IMR-90 (cell line): ENCODE data around the gene TIAM1. TPM values are rescaled to one million over a fixed set of nuclear protein-coding genes. Genes with fewer than 3 reads are reported as not detected.

Source experiments
- ATAC-seq: fragments of 200-7000 bp; cut with Tn5 transposase; 2 replicates; pipeline ENCODE4 v1.9.1; 2020; ENCODE audit warnings: low read depth, mild to moderate bottlenecking, moderate library complexity
- BruUV-seq: library from RNA; stranded (reverse); fragments of 400-500 nt; replicated peaks from 2 replicates; lab custom pipeline; 2021; lab: Mats Ljungman, UMichigan
- CTCF ChIA-PET: fragments of 300-600 bp; formaldehyde crosslinking; extraction: SDS; loops from one replicate; lab custom pipeline; 2021; ENCODE audit warnings: antibody characterized with exemption; lab: Yijun Ruan, JAX
- POLR2A ChIA-PET: fragments of 300-600 bp; sonication (Branson Sonifier 250); formaldehyde crosslinking; loops from one replicate; lab custom pipeline; 2022; ENCODE audit warnings: antibody characterized with exemption; ENCODE audit not compliant: unreplicated experiment; lab: Charles Lee
- DNase-seq: peaks from one replicate; pipeline ENCODE4 v3.0.0; 2013
- H2AFZ ChIP-seq: replicated peaks from 2 replicates; pipeline ENCODE3; 2013; ENCODE audit warnings: low read length, mild to moderate bottlenecking; ENCODE audit not compliant: poor library complexity
- H2AK5ac ChIP-seq: 2 replicates; pipeline ENCODE4 v1.6.1; 2013; ENCODE audit warnings: low read depth, low read length, inconsistent platforms
- H2AK9ac ChIP-seq: replicated peaks from 2 replicates; pipeline ENCODE3; 2013; ENCODE audit warnings: mild to moderate bottlenecking, low read depth, low read length, moderate library complexity; ENCODE audit not compliant: poor library complexity
- H2BK120ac ChIP-seq: 2 replicates; pipeline ENCODE4 v1.6.1; 2013; ENCODE audit warnings: low read depth, low read length, inconsistent platforms
- H2BK15ac ChIP-seq: 3 replicates; pipeline ENCODE4 v1.6.1; 2013; ENCODE audit warnings: low read depth, low read length, inconsistent platforms
- H2BK20ac ChIP-seq: 2 replicates; pipeline ENCODE4 v1.6.1; 2013; ENCODE audit warnings: low read depth, mild to moderate bottlenecking, inconsistent platforms, low read length, moderate library complexity
- H2BK5ac ChIP-seq: 2 replicates; pipeline ENCODE4 v1.6.1; 2013; ENCODE audit warnings: mild to moderate bottlenecking, low read depth, low read length, inconsistent platforms; ENCODE audit not compliant: poor library complexity, severe bottlenecking
- H3K14ac ChIP-seq: replicated peaks from 2 replicates; pipeline ENCODE4 v1.6.1; 2013; ENCODE audit warnings: low read depth, low read length, inconsistent platforms
- H3K18ac ChIP-seq: 2 replicates; pipeline ENCODE4 v1.6.1; 2013; ENCODE audit warnings: low read depth, low read length, control low read depth
- H3K23ac ChIP-seq: 2 replicates; pipeline ENCODE4 v1.6.1; 2013; ENCODE audit warnings: low read depth, low read length, inconsistent platforms
- H3K27ac ChIP-seq: 2 replicates; pipeline ENCODE4 v1.5.1; 2013; ENCODE audit warnings: mild to moderate bottlenecking, control low read depth, low read length; ENCODE audit not compliant: insufficient read depth
- H3K27me3 ChIP-seq: 2 replicates; pipeline ENCODE4 v1.6.1; 2013; ENCODE audit warnings: low read length; ENCODE audit not compliant: control insufficient read depth, insufficient read depth
- H3K36me3 ChIP-seq: 2 replicates; pipeline ENCODE4 v1.6.1; 2013; ENCODE audit warnings: low read length, mixed read lengths; ENCODE audit not compliant: control insufficient read depth, insufficient read depth
- H3K4ac ChIP-seq: 2 replicates; pipeline ENCODE4 v1.6.1; 2013; ENCODE audit warnings: low read depth, low read length, inconsistent platforms
- H3K4me1 ChIP-seq: 2 replicates; pipeline ENCODE4 v1.6.1; 2013; ENCODE audit warnings: low read length, mixed read lengths; ENCODE audit not compliant: control insufficient read depth, insufficient read depth
- H3K4me2 ChIP-seq: 2 replicates; pipeline ENCODE4 v1.6.1; 2013; ENCODE audit warnings: low read depth, mild to moderate bottlenecking, control low read depth, low read length, moderate library complexity
- H3K4me3 ChIP-seq: 2 replicates; pipeline ENCODE4 v1.5.1; 2013; ENCODE audit warnings: low read depth, mild to moderate bottlenecking, control low read depth, low read length, moderate library complexity; ENCODE audit not compliant: insufficient read depth
- H3K56ac ChIP-seq: 2 replicates; pipeline ENCODE4 v1.6.1; 2013; ENCODE audit warnings: low read length, inconsistent platforms; ENCODE audit not compliant: insufficient read depth; ENCODE audit errors: extremely low read depth
- H3K79me1 ChIP-seq, 2 experiments: 2 replicates each; pipeline ENCODE4 v1.6.1; 2013; ENCODE audit warnings: low read length in 2 of 2, inconsistent platforms in 1 of 2, low read depth in 1 of 2
- H3K9ac ChIP-seq: 2 replicates; pipeline ENCODE4 v1.6.1; 2013; ENCODE audit warnings: low read depth, low read length, control low read depth
- H3K9me1 ChIP-seq: 2 replicates; pipeline ENCODE4 v1.6.1; 2013; ENCODE audit warnings: low read length, inconsistent platforms; ENCODE audit not compliant: insufficient read depth
- H3K9me3 ChIP-seq: 2 replicates; pipeline ENCODE4 v1.6.1; 2013; ENCODE audit warnings: low read length; ENCODE audit not compliant: control insufficient read depth, insufficient read depth
- H4K20me1 ChIP-seq: 2 replicates; pipeline ENCODE4 v1.6.1; 2013; ENCODE audit warnings: low read length, inconsistent platforms; ENCODE audit not compliant: insufficient read depth
- H4K5ac ChIP-seq: 2 replicates; pipeline ENCODE4 v1.6.1; 2013; ENCODE audit warnings: mild to moderate bottlenecking, low read depth, low read length, control low read depth
- H4K8ac ChIP-seq, 2 experiments: 2 replicates each; pipeline ENCODE4 v1.6.1; 2013; ENCODE audit warnings: low read depth in 2 of 2, low read length in 2 of 2, control low read depth in 1 of 2, inconsistent platforms in 1 of 2
- H4K91ac ChIP-seq: 2 replicates; pipeline ENCODE4 v1.6.1; 2013; ENCODE audit warnings: low read depth, low read length, inconsistent platforms; ENCODE audit not compliant: insufficient read depth
- BHLHE40 ChIP-seq: fragments of 150-350 bp; IDR thresholded peaks from 2 replicates; pipeline ENCODE4 v1.6.1; 2016; ENCODE audit warnings: mild to moderate bottlenecking, low read depth, low read length
- CEBPB ChIP-seq: IDR thresholded peaks from 2 replicates; pipeline ENCODE4 v1.6.1; 2012; ENCODE audit warnings: low read depth, low read length, improper control_type of control experiment
- CTCF ChIP-seq: conservative IDR thresholded peaks from 2 replicates; pipeline ENCODE4 v1.5.1; 2012; ENCODE audit warnings: mild to moderate bottlenecking, low read depth, low read length, improper control_type of control experiment
- MAFK ChIP-seq: IDR thresholded peaks from 2 replicates; pipeline ENCODE4 v1.6.1; 2012; ENCODE audit warnings: low read depth, low read length, improper control_type of control experiment
- MAZ ChIP-seq: IDR thresholded peaks from 2 replicates; pipeline ENCODE4 v1.6.1; 2012; ENCODE audit warnings: low read depth, mild to moderate bottlenecking, low read length, improper control_type of control experiment, moderate library complexity, borderline replicate concordance
- MXI1 ChIP-seq: IDR thresholded peaks from 2 replicates; pipeline ENCODE4 v1.6.1; 2012; ENCODE audit warnings: low read depth, mild to moderate bottlenecking, low read length, moderate library complexity, borderline replicate concordance
- NFE2L2 ChIP-seq: fragments of 150-350 bp; IDR thresholded peaks from 2 replicates; pipeline ENCODE4 v1.6.1; 2016; ENCODE audit warnings: low read depth, mild to moderate bottlenecking, low read length
- POLR2A ChIP-seq: IDR thresholded peaks from 2 replicates; pipeline ENCODE4 v1.6.1; 2012; ENCODE audit warnings: mild to moderate bottlenecking, low read depth, low read length
- RCOR1 ChIP-seq: IDR thresholded peaks from 2 replicates; pipeline ENCODE4 v1.6.1; 2012; ENCODE audit warnings: mild to moderate bottlenecking, low read length, improper control_type of control experiment; ENCODE audit not compliant: insufficient replicate concordance
- RFX5 ChIP-seq: IDR thresholded peaks from 2 replicates; pipeline ENCODE4 v1.8.0; 2012; ENCODE audit warnings: low read depth, mild to moderate bottlenecking, low read length, moderate library complexity
- SMC3 ChIP-seq: fragments of 150-350 bp; IDR thresholded peaks from 2 replicates; pipeline ENCODE4 v1.6.1; 2016; ENCODE audit warnings: low read depth, mild to moderate bottlenecking, antibody characterized with exemption, low read length, moderate library complexity
- USF2 ChIP-seq: fragments of 150-350 bp; IDR thresholded peaks from 2 replicates; pipeline ENCODE4 v1.6.1; 2017; ENCODE audit warnings: mild to moderate bottlenecking, antibody characterized with exemption, low read length, low read depth
- WGBS, 2 experiments: methylation state at CpG; one replicate each; pipeline versions ENCODE4 v1.1.5 to v1.1.7; 2013; ENCODE audit warnings: missing lambda C conversion rate in 2 of 2; ENCODE audit not compliant: insufficient read length in 1 of 2; ENCODE audit errors: extremely low coverage in 2 of 2; 5-methylcytosine and 5-hydroxymethylcytosine counted together
- dilution Hi-C: fragments of 300-500 bp; cut with HindIII; formaldehyde crosslinking; loops from one replicate; pipeline ENCODE4 v1.14.3; 2018; ENCODE audit warnings: low sequenced_read_pairs; ENCODE audit not compliant: unreplicated experiment
- in situ Hi-C: fragments of 300-500 bp; cut with MboI; formaldehyde crosslinking; loops from 3 replicates; pipeline ENCODE4 v1.14.3; 2019; ENCODE audit warnings: low sequenced_read_pairs, inconsistent platforms, mixed read lengths
- intact Hi-C: fragments of 100-400 bp; cut with micrococcal nuclease; formaldehyde crosslinking; loops from 2 replicates; pipeline ENCODE4 v1.10.0; 2022
- polyA plus RNA-seq, 3 experiments: library from polyadenylated mRNA; depleted of rRNA; stranded (reverse); fragments of >200 nt; gene quantifications; 2 replicates each; pipeline ENCODE4 v1.2.3, GENCODE V29; 2012; ENCODE audit warnings: low replicate concordance in 1 of 3
- total RNA-seq: library from RNA; depleted of rRNA; stranded (reverse); fragments of >200 nt; gene quantifications from 2 replicates; pipeline ENCODE4 v1.2.3, GENCODE V29; 2012
- TF ChIP-seq, protein P1 (sequence below): fragments of 150-350 bp; IDR thresholded peaks from 2 replicates; pipeline ENCODE4 v1.6.1; 2016; ENCODE audit warnings: low read depth, mild to moderate bottlenecking, low read length, moderate library complexity, borderline replicate concordance

The TIAM1 gene
- total and polyA plus RNA-seq, 2 of the 4 experiments (the other 2 are of a cell fraction) = 2.9 to 9.3 TPM

DNA sequence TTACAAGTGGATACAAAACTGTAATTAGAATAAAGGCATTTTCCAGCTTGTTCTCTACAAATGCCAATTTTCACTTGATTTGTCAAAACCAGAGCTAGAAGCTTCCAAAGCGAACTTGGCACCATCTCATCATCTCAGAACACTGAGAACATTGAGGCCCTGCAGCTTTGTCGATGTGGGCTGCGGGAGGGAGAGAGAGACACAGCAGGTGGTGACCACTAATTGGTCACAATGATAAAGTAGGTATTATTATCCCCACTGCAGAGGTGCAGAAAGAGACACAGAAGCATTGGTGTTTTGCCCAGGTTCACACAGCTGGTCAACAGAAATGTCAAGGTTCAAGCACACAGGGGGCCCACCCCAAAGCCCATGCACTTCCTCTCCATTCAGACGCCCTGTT is 233.6 kb downstream of the TIAM1 start:
- CTCF ChIA-PET = interaction anchor here (0.7 to 2.7 kb wide), 3 partner anchors 9 to 85 kb away, joined by 9 to 15 read pairs (median 10); no protein-coding TSS in a partner anchor
- no peak overlapping the region for H2BK5ac ChIP-seq
- H2BK120ac ChIP-seq = no peak overlapping the region
- H3K23ac ChIP-seq = no peak overlapping the region
- in situ Hi-C loops (no loop called here), intact Hi-C loops (no loop called here), dilution Hi-C loops (no loop called here)
- H3K9me3 ChIP-seq = no peaks in the 10 kb centered on the region
- no peak overlapping the region for H3K14ac ChIP-seq
- H2AK5ac ChIP-seq = no peak overlapping the region
- H3K36me3 ChIP-seq = no peaks in the 10 kb centered on the region
- no peak overlapping the region for H4K91ac ChIP-seq
- no peak overlapping the region for H3K4ac ChIP-seq
- 0 out of 2 replicates have a peak, but pooled peaks cover 3% of the 10 kb centered on the region for H3K9me1 ChIP-seq
- DNase-seq (no peak), ATAC-seq (no peak)
- H3K79me1 ChIP-seq = no peaks in the 10 kb centered on the region
- H3K27me3 ChIP-seq = no peaks in the 10 kb centered on the region
- H4K8ac ChIP-seq = no peak overlapping the region
- no peaks in the 10 kb centered on the region for H4K20me1 ChIP-seq
- POLR2A ChIA-PET = no interaction called here
- H3K4me3 ChIP-seq = no peak overlapping the region
- no peak overlapping the region for H3K18ac ChIP-seq
- no CpG with 5 or more reads among the region's 4 CpGs for WGBS, 2 experiments
- H2BK15ac ChIP-seq = no peak overlapping the region
- no peak overlapping the region for H3K4me2 ChIP-seq
- H3K9ac ChIP-seq = no peak overlapping the region
- no peak overlapping the region for H4K5ac ChIP-seq
- H2BK20ac ChIP-seq = no peak overlapping the region
- no peak overlapping the region for H2AK9ac ChIP-seq
- no peak for TF ChIP-seq NFE2L2
- no peak for TF ChIP-seq SMC3
- TF ChIP-seq MXI1 = no peak
- TF ChIP-seq BHLHE40 = no peak
- no peak for TF ChIP-seq RCOR1
- no peak for TF ChIP-seq RFX5
- TF ChIP-seq MAZ = no peak
- no peak for TF ChIP-seq USF2
- TF ChIP-seq CTCF = no peak
- TF ChIP-seq, protein P1, sequence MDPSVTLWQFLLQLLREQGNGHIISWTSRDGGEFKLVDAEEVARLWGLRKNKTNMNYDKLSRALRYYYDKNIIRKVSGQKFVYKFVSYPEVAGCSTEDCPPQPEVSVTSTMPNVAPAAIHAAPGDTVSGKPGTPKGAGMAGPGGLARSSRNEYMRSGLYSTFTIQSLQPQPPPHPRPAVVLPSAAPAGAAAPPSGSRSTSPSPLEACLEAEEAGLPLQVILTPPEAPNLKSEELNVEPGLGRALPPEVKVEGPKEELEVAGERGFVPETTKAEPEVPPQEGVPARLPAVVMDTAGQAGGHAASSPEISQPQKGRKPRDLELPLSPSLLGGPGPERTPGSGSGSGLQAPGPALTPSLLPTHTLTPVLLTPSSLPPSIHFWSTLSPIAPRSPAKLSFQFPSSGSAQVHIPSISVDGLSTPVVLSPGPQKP = no peak
- no peak for TF ChIP-seq POLR2A
- no peak for TF ChIP-seq MAFK
- no peak for TF ChIP-seq CEBPB
- BruUV-seq = no TSS peak
- H2AFZ ChIP-seq = no peak overlapping the region
- H3K27ac ChIP-seq = no peak overlapping the region
- H3K4me1 ChIP-seq = peaks cover 6% of the 10 kb centered on the region
- no peak overlapping the region for H3K56ac ChIP-seq
